KMS-11 (cell line): ENCODE data around the gene COL5A1.

ENCODE experiments used
- H2AFZ ChIP-seq: fragments of 200-600 bp; sonication (generic); 2 replicates; pipeline ENCODE4 v1.6.1; 2016; ENCODE audit warnings: antibody characterized with exemption, mixed run types, low read depth
- H3K27ac ChIP-seq: fragments of 200-600 bp; sonication (generic); 2 replicates; pipeline ENCODE4 v1.6.1; 2016; ENCODE audit warnings: mild to moderate bottlenecking, mixed run types
- H3K27me3 ChIP-seq: fragments of 200-600 bp; sonication (generic); 2 replicates; pipeline ENCODE4 v1.6.1; 2017; ENCODE audit warnings: mild to moderate bottlenecking, low read depth, mixed run types, moderate library complexity; ENCODE audit not compliant: insufficient read depth
- H3K36me3 ChIP-seq: fragments of 200-600 bp; sonication (generic); 2 replicates; pipeline ENCODE4 v1.6.1; 2017; ENCODE audit warnings: mild to moderate bottlenecking, mixed run types; ENCODE audit not compliant: insufficient read depth
- H3K4me1 ChIP-seq: fragments of 200-600 bp; sonication (generic); 2 replicates; pipeline ENCODE4 v1.6.1; 2016; ENCODE audit warnings: mild to moderate bottlenecking, low read depth, mixed run types; ENCODE audit not compliant: poor library complexity, severe bottlenecking
- H3K4me2 ChIP-seq: fragments of 200-600 bp; sonication (generic); 2 replicates; pipeline ENCODE4 v1.7.0; 2016; ENCODE audit warnings: mild to moderate bottlenecking, mixed run types
- H3K4me3 ChIP-seq: fragments of 200-600 bp; sonication (generic); IDR thresholded peaks from 2 replicates; pipeline ENCODE4 v1.6.1; 2017; ENCODE audit warnings: low read depth, low read length, mixed read lengths; ENCODE audit not compliant: insufficient read depth
- H3K79me2 ChIP-seq: fragments of 200-600 bp; sonication (generic); 2 replicates; pipeline ENCODE4 v1.6.1; 2016; ENCODE audit warnings: low read depth, mixed run types; ENCODE audit not compliant: insufficient read depth
- H3K9ac ChIP-seq: fragments of 200-600 bp; sonication (generic); 2 replicates; pipeline ENCODE4 v1.6.1; 2016; ENCODE audit warnings: mild to moderate bottlenecking, mixed run types
- H4K20me1 ChIP-seq: fragments of 200-600 bp; sonication (generic); 2 replicates; pipeline ENCODE4 v1.6.1; 2016; ENCODE audit warnings: mild to moderate bottlenecking, mixed run types; ENCODE audit not compliant: insufficient read depth
- TF ChIP-seq, protein P1 (sequence below): fragments of 200-600 bp; sonication (generic); conservative IDR thresholded peaks from 2 replicates; pipeline ENCODE4 v1.6.1; 2017; ENCODE audit warnings: low read depth, mild to moderate bottlenecking, antibody characterized with exemption, low read length, moderate library complexity, mixed read lengths

Gene COL5A1

DNA sequence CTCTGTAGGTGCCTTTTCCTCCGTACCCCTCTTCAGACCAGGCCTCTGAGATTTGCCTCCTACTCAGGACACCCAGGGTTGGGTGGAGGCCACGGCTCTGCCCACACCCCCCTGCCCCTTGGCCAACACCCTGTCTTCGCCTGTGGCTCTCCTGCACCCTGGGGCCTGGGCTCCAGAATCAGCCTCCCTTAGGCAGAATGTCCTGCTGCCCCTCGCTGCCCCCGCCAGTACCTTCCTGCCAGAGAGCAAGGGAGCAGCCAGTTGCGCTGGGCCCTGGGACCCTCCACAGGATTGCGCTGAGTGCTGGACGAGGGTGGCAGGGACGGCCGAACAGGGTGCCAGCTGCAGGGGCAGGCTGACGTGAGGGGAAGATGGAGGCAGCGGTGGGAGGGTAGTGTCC is 53.5 kb downstream of the COL5A1 start:
- Histone ChIP-seq H3K4me2 (no peak overlapping the region), H3K79me2 (no peaks in the 10 kb centered on the region), H4K20me1 (no peaks in the 10 kb centered on the region), H3K27me3 (peaks cover 62% of the 10 kb centered on the region), H3K9ac (no peak overlapping the region), H3K27ac (no peak overlapping the region), H3K4me1 (no peaks in the 10 kb centered on the region), H3K36me3 (no peaks in the 10 kb centered on the region), H2AFZ (no peak overlapping the region), H3K4me3 (no peak overlapping the region)
- TF ChIP-seq, protein P1, sequence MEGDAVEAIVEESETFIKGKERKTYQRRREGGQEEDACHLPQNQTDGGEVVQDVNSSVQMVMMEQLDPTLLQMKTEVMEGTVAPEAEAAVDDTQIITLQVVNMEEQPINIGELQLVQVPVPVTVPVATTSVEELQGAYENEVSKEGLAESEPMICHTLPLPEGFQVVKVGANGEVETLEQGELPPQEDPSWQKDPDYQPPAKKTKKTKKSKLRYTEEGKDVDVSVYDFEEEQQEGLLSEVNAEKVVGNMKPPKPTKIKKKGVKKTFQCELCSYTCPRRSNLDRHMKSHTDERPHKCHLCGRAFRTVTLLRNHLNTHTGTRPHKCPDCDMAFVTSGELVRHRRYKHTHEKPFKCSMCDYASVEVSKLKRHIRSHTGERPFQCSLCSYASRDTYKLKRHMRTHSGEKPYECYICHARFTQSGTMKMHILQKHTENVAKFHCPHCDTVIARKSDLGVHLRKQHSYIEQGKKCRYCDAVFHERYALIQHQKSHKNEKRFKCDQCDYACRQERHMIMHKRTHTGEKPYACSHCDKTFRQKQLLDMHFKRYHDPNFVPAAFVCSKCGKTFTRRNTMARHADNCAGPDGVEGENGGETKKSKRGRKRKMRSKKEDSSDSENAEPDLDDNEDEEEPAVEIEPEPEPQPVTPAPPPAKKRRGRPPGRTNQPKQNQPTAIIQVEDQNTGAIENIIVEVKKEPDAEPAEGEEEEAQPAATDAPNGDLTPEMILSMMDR: no peak

DNA sequence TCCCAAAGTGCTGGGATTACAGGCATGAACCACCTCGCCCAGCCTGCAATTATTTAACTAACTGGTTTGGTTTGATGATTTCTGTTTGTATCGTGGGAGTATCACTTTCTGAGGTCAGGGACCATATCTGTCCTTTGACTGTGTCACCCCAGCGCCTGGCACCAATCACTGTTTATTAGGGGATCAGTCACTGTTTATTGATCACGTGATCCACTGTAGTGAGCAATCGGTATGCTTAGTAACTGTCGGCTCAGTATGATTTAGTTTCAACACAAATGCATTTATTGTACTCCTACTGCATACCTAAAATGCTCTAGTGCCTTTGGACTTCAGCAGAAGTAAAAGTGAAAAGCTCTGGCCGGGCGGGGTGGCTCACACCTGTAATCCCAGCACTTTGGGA is 54.8 kb downstream of the COL5A1 start:
- Histone ChIP-seq H3K79me2 (no peaks in the 10 kb centered on the region), H3K4me3 (no peak overlapping the region), H2AFZ (no peak overlapping the region), H3K4me2 (no peak overlapping the region), H4K20me1 (no peaks in the 10 kb centered on the region), H3K4me1 (no peaks in the 10 kb centered on the region), H3K36me3 (no peaks in the 10 kb centered on the region), H3K27me3 (peaks cover 62% of the 10 kb centered on the region), H3K27ac (no peak overlapping the region), H3K9ac (no peak overlapping the region)
- TF ChIP-seq, protein P1: no peak

GRCh38 chr9:134698111-134698510 is 56.5 kb downstream of the COL5A1 start:
- no peaks in the 10 kb centered on the region for H3K79me2 ChIP-seq
- TF ChIP-seq, protein P1: no peak
- no peak overlapping the region for H3K9ac ChIP-seq
- no peaks in the 10 kb centered on the region for H3K36me3 ChIP-seq
- H3K27ac ChIP-seq: no peak overlapping the region
- no peak overlapping the region for H3K4me3 ChIP-seq
- H3K4me2 ChIP-seq: no peak overlapping the region
- H3K4me1 ChIP-seq: no peaks in the 10 kb centered on the region
- peaks cover 59% of the 10 kb centered on the region for H3K27me3 ChIP-seq
- H4K20me1 ChIP-seq: no peaks in the 10 kb centered on the region
- no peak overlapping the region for H2AFZ ChIP-seq

- Histone ChIP-seq H3K27ac (no peak overlapping the region), H4K20me1 (no peaks in the 10 kb centered on the region), H2AFZ (no peak overlapping the region), H3K4me2 (no peak overlapping the region), H3K36me3 (no peaks in the 10 kb centered on the region), H3K9ac (no peak overlapping the region), H3K79me2 (no peaks in the 10 kb centered on the region), H3K27me3 (peaks cover 57% of the 10 kb centered on the region), H3K4me1 (no peaks in the 10 kb centered on the region), H3K4me3 (no peak overlapping the region)
- TF ChIP-seq, protein P1: peak; percentile 56
Measured at GRCh38 chr9:134698587-134699342, 57.2 kb downstream of the COL5A1 start.
